ENCODE measurements around the gene SMIM41.

The SMIM41 gene

GRCh38 chr12:52060498-52061177 lies 18.9 kb upstream of the SMIM41 start:
- DNase-seq (ENCODE audit: low spot score), result no peak
- no peak for TF ChIP-seq CTCF (IDR thresholded peaks at IDR 0.05; ENCODE audit: extremely low read depth, missing control alignments)

- DNase-seq (ENCODE audit: low spot score), result no peak
- TF ChIP-seq CTCF (IDR thresholded peaks at IDR 0.05; ENCODE audit: extremely low read depth, missing control alignments), result no peak
Observed at GRCh38 chr12:52061470-52062166, 17.9 kb upstream of the SMIM41 start.

GRCh38 chr12:52062167-52063081 lies 17.1 kb upstream of the SMIM41 start:
- no peak for DNase-seq (ENCODE audit: low spot score)

GRCh38 chr12:52063082-52063924 lies 16.2 kb upstream of the SMIM41 start:
- DNase-seq (ENCODE audit: low spot score), result no peak
- no peak for TF ChIP-seq CTCF (IDR thresholded peaks at IDR 0.05; ENCODE audit: extremely low read depth, missing control alignments)

More at GRCh38 chr12:52062167-52063081, 17.1 kb upstream of the SMIM41 start:
- TF ChIP-seq CTCF (IDR thresholded peaks at IDR 0.05; ENCODE audit: extremely low read depth, missing control alignments), result no peak

- no peak for DNase-seq (ENCODE audit: low spot score)
Observed at GRCh38 chr12:52063981-52064649, 15.4 kb upstream of the SMIM41 start.

More at GRCh38 chr12:52063981-52064649, 15.4 kb upstream of the SMIM41 start:
- no peak for TF ChIP-seq CTCF (IDR thresholded peaks at IDR 0.05; ENCODE audit: extremely low read depth, missing control alignments)

Data from GM20000 (cell line).